Lower leg skin (tissue), 3 donors: ENCODE results near the gene SPTB.

Source experiments
- POLR2A ChIP-seq, 2 donors: fragments of 450-650 bp; IDR thresholded peaks; one replicate each; pipeline ENCODE4 v1.6.1; 2016 to 2017; ENCODE audit warnings: antibody characterized with exemption in 2 of 2, mild to moderate bottlenecking in 1 of 2, moderate library complexity in 1 of 2
- TF ChIP-seq, protein P1 (sequence below), 3 donors: fragments of 450-650 bp; IDR thresholded peaks; one replicate each; pipeline ENCODE4 v1.5.1; 2016; ENCODE audit warnings: antibody characterized with exemption in 3 of 3, mild to moderate bottlenecking in 3 of 3, moderate library complexity in 2 of 3

DNA sequence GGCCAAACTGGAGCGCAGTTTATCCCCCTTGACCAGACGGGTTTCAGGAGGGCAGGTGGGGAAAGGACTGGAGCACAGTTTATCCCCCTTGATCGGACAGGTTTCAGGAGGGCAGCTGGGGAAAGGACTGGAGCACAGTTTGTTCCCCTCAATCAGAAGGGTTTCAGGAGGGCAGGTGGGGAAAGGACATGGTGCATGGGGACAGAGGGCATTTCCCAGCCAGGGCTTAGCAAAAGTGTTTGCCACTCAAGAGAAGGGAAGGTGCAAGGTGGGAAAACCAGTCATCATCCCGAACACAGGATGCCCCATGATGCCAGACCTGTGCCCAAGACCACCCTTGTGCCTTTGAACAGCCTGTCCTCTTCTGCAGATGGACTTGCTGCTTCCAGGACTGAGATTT lies 54.7 kb downstream of the SPTB start:
- TF ChIP-seq, protein P1, sequence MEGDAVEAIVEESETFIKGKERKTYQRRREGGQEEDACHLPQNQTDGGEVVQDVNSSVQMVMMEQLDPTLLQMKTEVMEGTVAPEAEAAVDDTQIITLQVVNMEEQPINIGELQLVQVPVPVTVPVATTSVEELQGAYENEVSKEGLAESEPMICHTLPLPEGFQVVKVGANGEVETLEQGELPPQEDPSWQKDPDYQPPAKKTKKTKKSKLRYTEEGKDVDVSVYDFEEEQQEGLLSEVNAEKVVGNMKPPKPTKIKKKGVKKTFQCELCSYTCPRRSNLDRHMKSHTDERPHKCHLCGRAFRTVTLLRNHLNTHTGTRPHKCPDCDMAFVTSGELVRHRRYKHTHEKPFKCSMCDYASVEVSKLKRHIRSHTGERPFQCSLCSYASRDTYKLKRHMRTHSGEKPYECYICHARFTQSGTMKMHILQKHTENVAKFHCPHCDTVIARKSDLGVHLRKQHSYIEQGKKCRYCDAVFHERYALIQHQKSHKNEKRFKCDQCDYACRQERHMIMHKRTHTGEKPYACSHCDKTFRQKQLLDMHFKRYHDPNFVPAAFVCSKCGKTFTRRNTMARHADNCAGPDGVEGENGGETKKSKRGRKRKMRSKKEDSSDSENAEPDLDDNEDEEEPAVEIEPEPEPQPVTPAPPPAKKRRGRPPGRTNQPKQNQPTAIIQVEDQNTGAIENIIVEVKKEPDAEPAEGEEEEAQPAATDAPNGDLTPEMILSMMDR (IDR thresholded peaks at IDR 0.05), result no peak
- TF ChIP-seq POLR2A (IDR thresholded peaks at IDR 0.05), result no peak
